HG03571 (cell line): Measurements from ENCODE around the gene FXYD2.
A peak's percentile ranks its signal among the peaks of the same experiment; 100 is the strongest.

ENCODE experiments used
- ATAC-seq: cut with Tn5 transposase; IDR thresholded peaks from one replicate; pipeline ENCODE4 v1.9.1; 2021; ENCODE audit not compliant: unreplicated experiment

The FXYD2 gene

GRCh38 chr11:117836077-117836960 lies 11.8 kb upstream of the FXYD2 start:
- ATAC-seq, result no peak

- ATAC-seq, result no peak
Observed at GRCh38 chr11:117835576-117835975, 11.0 kb upstream of the FXYD2 start.

- ATAC-seq, result no peak
Observed at GRCh38 chr11:117834838-117835443, 10.4 kb upstream of the FXYD2 start.

GRCh38 chr11:117834068-117834810 lies 9.7 kb upstream of the FXYD2 start:
- ATAC-seq, result no peak

- ATAC-seq, result no peak
Observed at GRCh38 chr11:117833401-117833891, 8.9 kb upstream of the FXYD2 start.

- ATAC-seq, result no peak
Observed at GRCh38 chr11:117832511-117832910, 8.0 kb upstream of the FXYD2 start.

- no peak for ATAC-seq
Observed at GRCh38 chr11:117831661-117832415, 7.3 kb upstream of the FXYD2 start.

- ATAC-seq, result no peak
Observed at GRCh38 chr11:117830674-117831351, 6.3 kb upstream of the FXYD2 start.

- ATAC-seq, result no peak
Observed at GRCh38 chr11:117830072-117830471, 5.5 kb upstream of the FXYD2 start.

GRCh38 chr11:117829369-117829725 lies 4.8 kb upstream of the FXYD2 start:
- ATAC-seq, result no peak

GRCh38 chr11:117828611-117829368 lies 4.2 kb upstream of the FXYD2 start:
- ATAC-seq, result peak; percentile 50

- no peak for ATAC-seq
Observed at GRCh38 chr11:117827521-117828511, 3.3 kb upstream of the FXYD2 start.

GRCh38 chr11:117826832-117827231 lies 2.3 kb upstream of the FXYD2 start:
- no peak for ATAC-seq

- ATAC-seq, result no peak
Observed at GRCh38 chr11:117826190-117826570, 1.6 kb upstream of the FXYD2 start.

- no peak for ATAC-seq
Observed at GRCh38 chr11:117825538-117826189, 1.1 kb upstream of the FXYD2 start.

GRCh38 chr11:117823946-117824420 lies 561 bp downstream of the FXYD2 start:
- no peak for ATAC-seq

- no peak for ATAC-seq
Observed at GRCh38 chr11:117823294-117823945, 1.1 kb downstream of the FXYD2 start.
